Effector memory CD4-positive, alpha-beta T cell (primary cell): Measurements from ENCODE around the gene DCLK1.

Experiments used
- DNase-seq, 3 donors: peaks; one replicate each; pipeline ENCODE4 v3.0.0-alpha.2; 2020
- H3K27ac ChIP-seq: 2 replicates; pipeline ENCODE4 v1.7.0; 2013; ENCODE audit warnings: mild to moderate bottlenecking, low read length, moderate library complexity; ENCODE audit not compliant: insufficient read depth, poor library complexity, severe bottlenecking
- H3K27me3 ChIP-seq: replicated peaks from 2 replicates; pipeline ENCODE4 v1.7.0; 2013; ENCODE audit warnings: mild to moderate bottlenecking, low read length; ENCODE audit not compliant: insufficient read depth, control insufficient read depth, poor library complexity, severe bottlenecking
- H3K36me3 ChIP-seq: 2 replicates; pipeline ENCODE4 v1.7.0; 2013; ENCODE audit warnings: mild to moderate bottlenecking, low read length, moderate library complexity; ENCODE audit not compliant: control insufficient read depth, insufficient read depth
- H3K4me1 ChIP-seq: 2 replicates; pipeline ENCODE4 v1.7.0; 2013; ENCODE audit warnings: low read length, mild to moderate bottlenecking; ENCODE audit not compliant: control insufficient read depth, insufficient read depth, poor library complexity, severe bottlenecking
- H3K4me3 ChIP-seq: 2 replicates; pipeline ENCODE4 v1.7.0; 2013; ENCODE audit warnings: low read length, low read depth, mild to moderate bottlenecking; ENCODE audit not compliant: insufficient read depth, poor library complexity, severe bottlenecking
- H3K9me3 ChIP-seq: 2 replicates; pipeline ENCODE4 v1.7.0; 2013; ENCODE audit warnings: mild to moderate bottlenecking, low read length, moderate library complexity; ENCODE audit not compliant: control insufficient read depth

The DCLK1 gene

DNA sequence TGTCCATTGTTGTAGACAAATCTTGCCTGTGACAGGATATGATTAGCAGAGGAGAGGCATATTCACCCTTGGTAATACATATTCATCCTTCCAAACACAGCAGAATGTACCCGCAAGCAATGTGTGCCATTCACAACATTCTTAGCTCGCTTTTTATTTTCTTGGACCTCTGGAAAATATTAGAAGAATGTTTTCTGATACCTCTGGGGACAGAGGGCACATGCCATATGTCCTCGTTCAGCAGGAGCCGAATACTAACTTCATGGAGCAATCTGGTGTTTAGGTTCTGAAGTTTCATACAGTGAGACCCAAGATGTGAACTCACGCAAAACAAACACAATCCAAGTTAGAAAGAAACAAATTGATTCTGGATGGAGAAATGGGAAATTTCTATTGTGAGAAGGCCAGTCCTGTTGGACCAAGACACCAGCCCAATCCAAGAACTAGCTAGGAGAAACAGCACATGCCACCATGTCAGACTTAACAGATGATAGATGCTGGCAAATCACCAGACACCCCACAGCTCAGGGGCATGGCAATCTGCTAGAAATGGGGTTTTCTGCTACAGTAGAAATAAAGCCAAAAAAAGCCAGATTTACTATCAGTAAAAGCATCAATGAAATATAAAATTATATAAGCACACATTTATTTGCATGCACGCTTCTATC is 297.4 kb downstream of the DCLK1 start:
- no peaks in the 10 kb centered on the region for H3K27me3 ChIP-seq
- no peak overlapping the region for H3K4me3 ChIP-seq
- no peak for DNase-seq

DNA sequence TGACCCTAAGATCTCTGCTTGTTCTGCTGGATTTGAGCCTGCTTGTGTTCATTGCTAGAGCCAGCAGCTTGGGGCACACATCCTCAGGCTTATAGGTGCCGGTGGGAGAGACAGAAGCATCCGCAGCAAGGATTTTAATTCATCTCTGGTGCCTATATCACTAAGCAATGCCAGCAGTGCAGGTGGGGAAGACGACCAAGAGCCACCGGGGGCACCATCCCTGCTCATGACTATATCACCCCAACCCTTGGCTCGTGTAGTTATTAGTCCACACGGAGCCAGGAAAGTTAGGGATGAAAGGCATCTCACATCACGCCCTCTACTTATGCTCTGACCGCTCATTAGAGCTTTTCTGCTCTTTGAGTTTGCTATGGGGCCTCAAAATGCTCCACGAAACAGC is 298.2 kb downstream of the DCLK1 start:
- no peak overlapping the region for H3K4me3 ChIP-seq
- no peaks in the 10 kb centered on the region for H3K36me3 ChIP-seq
- no peak overlapping the region for H3K27ac ChIP-seq
- H3K9me3 ChIP-seq = no peaks in the 10 kb centered on the region
- no peak for DNase-seq
- H3K27me3 ChIP-seq = no peaks in the 10 kb centered on the region
- no peaks in the 10 kb centered on the region for H3K4me1 ChIP-seq

More for the DNA sequence above, 297.4 kb downstream of the DCLK1 start:
- Histone ChIP-seq H3K27ac (no peak overlapping the region), H3K4me1 (no peaks in the 10 kb centered on the region), H3K9me3 (no peaks in the 10 kb centered on the region), H3K36me3 (no peaks in the 10 kb centered on the region)

DNA sequence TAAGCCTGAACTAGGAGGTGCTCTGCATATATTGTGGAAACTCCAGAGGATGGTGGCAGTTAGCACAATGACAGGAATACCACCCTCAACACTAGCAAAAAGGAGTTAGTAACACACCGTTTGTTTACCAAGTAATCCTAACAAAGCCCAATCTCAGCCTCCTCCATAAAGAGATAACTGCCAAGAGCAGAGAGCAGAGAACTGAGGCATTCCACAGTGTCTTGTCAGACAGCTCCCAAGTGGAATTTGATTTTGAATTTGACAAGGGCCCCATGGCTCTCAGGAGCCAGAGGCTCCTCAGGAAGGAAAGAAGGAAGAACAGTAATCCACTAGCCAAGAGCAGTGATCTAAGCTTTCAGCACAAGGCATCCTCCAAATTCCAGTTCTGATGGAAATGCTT is 298.6 kb downstream of the DCLK1 start:
- Histone ChIP-seq H3K27ac (no peak overlapping the region), H3K9me3 (no peaks in the 10 kb centered on the region), H3K27me3 (no peaks in the 10 kb centered on the region), H3K4me3 (no peak overlapping the region), H3K36me3 (no peaks in the 10 kb centered on the region), H3K4me1 (no peaks in the 10 kb centered on the region)
- no peak for DNase-seq

DNA sequence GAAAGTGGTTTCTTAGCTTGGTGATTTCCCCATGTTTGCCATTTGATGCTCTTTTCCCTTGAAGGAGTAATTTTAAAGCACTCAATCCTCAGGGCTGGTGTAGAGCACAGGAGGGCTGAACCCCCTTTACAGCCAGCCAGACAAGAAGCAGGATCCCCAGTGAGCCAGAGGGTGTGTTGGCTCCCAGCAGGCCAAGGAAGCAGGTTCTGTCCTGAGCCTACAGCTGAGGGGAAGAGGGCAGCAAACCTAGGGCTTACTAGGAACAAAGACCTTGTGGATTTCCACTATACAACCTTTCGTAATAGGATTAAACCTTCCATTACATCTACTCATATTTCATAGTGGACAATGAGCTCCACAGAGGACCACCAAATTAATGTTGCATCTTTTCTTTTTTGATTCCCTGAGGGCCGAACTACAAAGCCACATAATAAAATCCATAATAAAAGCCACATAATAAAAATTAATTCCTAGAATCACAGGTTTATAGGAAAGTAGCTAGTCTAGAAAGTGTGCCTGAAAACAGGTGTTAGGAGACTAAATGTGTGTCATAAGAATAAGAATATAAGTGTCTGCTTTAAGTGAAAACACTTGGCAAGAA is 300.2 kb downstream of the DCLK1 start:
- no peak overlapping the region for H3K4me3 ChIP-seq
- H3K27ac ChIP-seq = no peak overlapping the region
- no peak for DNase-seq
- no peaks in the 10 kb centered on the region for H3K9me3 ChIP-seq
- no peaks in the 10 kb centered on the region for H3K27me3 ChIP-seq
- no peaks in the 10 kb centered on the region for H3K4me1 ChIP-seq
- H3K36me3 ChIP-seq = no peaks in the 10 kb centered on the region

DNA sequence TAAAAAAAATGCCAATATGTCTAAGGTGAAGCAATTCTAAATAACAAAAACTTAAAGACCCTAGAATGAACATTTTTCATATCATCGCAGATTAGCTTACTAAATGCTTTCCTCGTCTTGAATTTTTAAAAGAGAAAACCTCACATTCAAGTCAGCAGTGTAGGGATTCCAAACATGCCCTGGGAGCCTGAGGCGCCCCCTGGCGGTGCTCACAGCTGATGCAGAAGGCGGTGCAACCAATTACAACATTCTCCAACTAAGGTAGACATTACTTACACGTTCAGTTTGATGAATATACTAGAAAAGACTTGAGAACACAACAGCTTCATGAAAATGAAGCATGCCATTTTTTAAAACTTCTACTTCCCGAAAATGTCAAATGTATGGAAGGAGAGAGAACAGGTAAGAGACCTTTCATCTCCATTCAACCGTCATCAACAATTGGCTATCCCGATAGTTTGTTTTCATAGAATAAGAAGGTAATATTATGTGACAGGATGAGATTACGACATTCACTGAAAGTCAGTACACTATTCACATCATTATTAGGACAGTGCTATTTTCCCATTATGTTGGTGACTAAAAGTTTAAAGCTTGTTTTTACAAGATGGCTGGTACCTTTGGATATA is 304.4 kb downstream of the DCLK1 start:
- H3K27me3 ChIP-seq = no peaks in the 10 kb centered on the region
- no peak overlapping the region for H3K27ac ChIP-seq
- no peak for DNase-seq
- no peak overlapping the region for H3K4me3 ChIP-seq
- no peaks in the 10 kb centered on the region for H3K9me3 ChIP-seq
- H3K36me3 ChIP-seq = no peaks in the 10 kb centered on the region
- no peaks in the 10 kb centered on the region for H3K4me1 ChIP-seq

DNA sequence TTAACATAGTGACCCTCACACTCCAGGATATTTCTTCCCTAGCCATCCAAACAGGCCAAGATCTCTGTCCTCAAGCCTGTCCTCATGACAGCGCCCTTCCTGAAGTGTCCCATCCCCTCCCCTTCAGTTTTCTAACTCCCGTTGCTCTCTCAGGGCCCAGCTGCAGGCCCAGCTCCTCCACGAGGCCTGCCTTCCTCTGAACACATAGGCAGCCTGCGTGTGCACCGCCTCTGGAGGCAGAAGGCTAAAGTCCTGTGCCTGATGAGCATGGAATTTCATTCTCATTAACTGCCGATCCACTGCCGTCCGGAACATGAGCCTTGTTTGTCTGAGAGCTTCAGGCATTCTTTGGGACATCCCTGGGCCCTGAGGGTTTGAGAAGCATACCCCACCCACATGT is 306.4 kb downstream of the DCLK1 start:
- no peaks in the 10 kb centered on the region for H3K36me3 ChIP-seq
- H3K27me3 ChIP-seq = no peaks in the 10 kb centered on the region
- no peaks in the 10 kb centered on the region for H3K4me1 ChIP-seq
- DNase-seq = no peak
- no peaks in the 10 kb centered on the region for H3K9me3 ChIP-seq
- H3K4me3 ChIP-seq = no peak overlapping the region
- H3K27ac ChIP-seq = no peak overlapping the region

DNA sequence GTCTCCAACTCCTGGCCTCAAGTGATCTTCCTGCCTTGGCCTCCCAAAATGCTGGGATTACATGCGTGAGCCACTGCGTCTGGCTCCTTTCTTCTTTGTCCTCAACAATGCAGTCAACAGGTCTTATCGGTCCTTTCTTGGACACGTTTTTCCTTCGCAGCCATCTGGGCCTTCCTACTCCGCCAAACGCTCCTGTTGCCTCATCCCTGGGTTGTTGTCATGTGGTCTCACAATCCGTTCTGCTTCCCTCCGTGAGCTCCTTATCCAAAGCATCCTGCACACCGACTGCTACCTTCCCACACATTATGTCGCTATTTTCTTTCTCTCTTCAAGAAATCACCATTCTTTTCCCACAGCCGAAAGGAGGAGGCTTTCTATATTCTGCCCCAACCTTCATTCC is 306.8 kb downstream of the DCLK1 start:
- H3K4me3 ChIP-seq = no peak overlapping the region
- H3K4me1 ChIP-seq = no peaks in the 10 kb centered on the region
- no peak for DNase-seq
- H3K36me3 ChIP-seq = no peaks in the 10 kb centered on the region
- no peaks in the 10 kb centered on the region for H3K9me3 ChIP-seq
- no peaks in the 10 kb centered on the region for H3K27me3 ChIP-seq
- H3K27ac ChIP-seq = no peak overlapping the region

DNA sequence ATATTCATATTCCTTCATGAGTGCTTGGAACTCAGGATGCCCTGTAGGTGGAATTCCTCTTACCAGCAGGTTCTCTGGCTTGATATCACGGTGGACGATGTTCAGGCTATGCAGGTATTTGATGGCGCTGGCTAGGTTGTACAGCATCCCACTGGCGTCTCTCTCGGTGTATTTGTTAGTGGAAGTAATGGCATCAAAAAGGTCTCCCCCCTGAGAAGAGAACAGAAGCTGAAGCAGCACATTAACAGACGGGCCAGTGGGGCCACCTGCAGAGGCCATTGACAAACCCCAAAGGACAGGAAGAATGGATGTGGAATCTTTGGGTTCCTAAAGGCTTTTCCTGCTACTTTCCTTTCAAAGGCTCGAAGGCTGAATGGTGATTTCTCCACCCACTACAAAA is 308.5 kb downstream of the DCLK1 start:
- H3K27me3 ChIP-seq = no peaks in the 10 kb centered on the region
- no peak overlapping the region for H3K27ac ChIP-seq
- H3K4me3 ChIP-seq = no peak overlapping the region
- DNase-seq = no peak
- H3K9me3 ChIP-seq = no peaks in the 10 kb centered on the region
- no peaks in the 10 kb centered on the region for H3K4me1 ChIP-seq
- no peaks in the 10 kb centered on the region for H3K36me3 ChIP-seq

DNA sequence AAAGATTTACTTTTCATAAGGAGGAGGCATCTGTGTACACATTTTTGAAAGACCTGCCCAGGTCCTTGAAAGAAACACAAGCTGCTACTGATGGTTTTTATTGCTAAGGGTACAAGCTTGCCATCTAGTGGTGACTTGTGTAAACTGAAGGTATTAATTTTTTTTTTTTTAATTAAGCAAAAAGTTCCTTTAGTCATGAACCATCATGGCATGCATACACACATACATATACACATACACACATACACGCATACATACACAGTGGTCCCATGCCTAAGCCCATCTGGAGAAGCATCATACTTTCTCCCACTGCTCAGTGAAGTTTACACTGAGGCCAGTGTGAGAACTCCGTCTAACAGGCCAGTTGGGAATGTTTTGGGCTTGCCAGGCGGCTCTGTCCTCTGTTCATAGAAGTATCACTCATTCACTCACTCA is 312.5 kb downstream of the DCLK1 start:
- H3K4me3 ChIP-seq = no peak overlapping the region
- H3K27ac ChIP-seq = no peak overlapping the region
- no peak for DNase-seq
- no peaks in the 10 kb centered on the region for H3K36me3 ChIP-seq
- H3K4me1 ChIP-seq = no peaks in the 10 kb centered on the region
- H3K27me3 ChIP-seq = no peaks in the 10 kb centered on the region
- H3K9me3 ChIP-seq = no peaks in the 10 kb centered on the region
